Mammary epithelial cell (primary cell): ENCODE results near the gene CTIF.

Source experiments
- EZH2 ChIP-seq: IDR thresholded peaks from 2 replicates; pipeline ENCODE4 v1.6.1; 2012; ENCODE audit warnings: low read length, inconsistent platforms, borderline replicate concordance
- TF ChIP-seq, protein P1 (sequence below), 2 donors: IDR thresholded peaks in 1 of 2; conservative IDR thresholded peaks in 1 of 2; 2 replicates each; pipeline ENCODE4 v1.5.1; 2011 to 2012; ENCODE audit warnings: inconsistent platforms in 2 of 2, low read length in 2 of 2, mild to moderate bottlenecking in 2 of 2, control low read depth in 1 of 2, low read depth in 1 of 2; ENCODE audit not compliant: insufficient read depth in 1 of 2; ENCODE audit errors: extremely low read depth in 1 of 2

DNA sequence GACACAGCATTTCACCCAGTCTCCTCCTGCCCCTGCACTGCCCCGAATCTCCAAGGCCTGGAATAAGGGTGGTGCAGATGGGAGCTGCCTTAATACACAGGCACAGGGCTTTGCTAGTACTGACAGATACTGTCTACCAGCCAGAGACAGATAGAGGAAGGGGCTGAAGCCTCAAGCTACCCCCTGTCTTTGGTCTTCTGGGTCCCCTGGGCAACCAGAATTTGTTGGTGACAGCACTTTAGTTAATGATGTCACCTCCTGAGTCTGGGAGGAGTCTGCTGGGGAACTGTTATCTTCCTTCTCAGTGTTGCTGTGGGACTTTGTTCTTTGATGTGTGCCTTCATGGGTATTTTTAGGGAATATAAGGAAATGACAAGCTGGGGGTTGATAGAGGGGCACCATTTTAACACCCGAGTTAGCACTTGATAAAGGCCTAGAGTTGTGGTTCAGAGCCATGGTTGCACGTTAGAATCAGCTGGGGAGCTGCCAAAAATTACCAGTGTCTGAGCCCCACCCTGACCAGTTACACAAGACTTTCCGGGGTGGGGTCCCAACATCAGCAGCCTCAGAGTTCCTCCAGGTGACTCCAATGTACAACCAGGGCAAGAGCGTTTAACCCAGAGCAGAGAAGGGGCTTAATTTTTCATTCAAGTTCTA lies 275.1 kb downstream of the CTIF start:
- TF ChIP-seq, protein P1, sequence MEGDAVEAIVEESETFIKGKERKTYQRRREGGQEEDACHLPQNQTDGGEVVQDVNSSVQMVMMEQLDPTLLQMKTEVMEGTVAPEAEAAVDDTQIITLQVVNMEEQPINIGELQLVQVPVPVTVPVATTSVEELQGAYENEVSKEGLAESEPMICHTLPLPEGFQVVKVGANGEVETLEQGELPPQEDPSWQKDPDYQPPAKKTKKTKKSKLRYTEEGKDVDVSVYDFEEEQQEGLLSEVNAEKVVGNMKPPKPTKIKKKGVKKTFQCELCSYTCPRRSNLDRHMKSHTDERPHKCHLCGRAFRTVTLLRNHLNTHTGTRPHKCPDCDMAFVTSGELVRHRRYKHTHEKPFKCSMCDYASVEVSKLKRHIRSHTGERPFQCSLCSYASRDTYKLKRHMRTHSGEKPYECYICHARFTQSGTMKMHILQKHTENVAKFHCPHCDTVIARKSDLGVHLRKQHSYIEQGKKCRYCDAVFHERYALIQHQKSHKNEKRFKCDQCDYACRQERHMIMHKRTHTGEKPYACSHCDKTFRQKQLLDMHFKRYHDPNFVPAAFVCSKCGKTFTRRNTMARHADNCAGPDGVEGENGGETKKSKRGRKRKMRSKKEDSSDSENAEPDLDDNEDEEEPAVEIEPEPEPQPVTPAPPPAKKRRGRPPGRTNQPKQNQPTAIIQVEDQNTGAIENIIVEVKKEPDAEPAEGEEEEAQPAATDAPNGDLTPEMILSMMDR (conservative IDR thresholded peaks at IDR 0.05 in 1 of 2, IDR thresholded peaks at IDR 0.05 in 1 of 2; ENCODE audit: extremely low read depth in 1 of 2, insufficient read depth in 1 of 2, low read depth in 1 of 2, low read length in 2 of 2): no peak
- no peak for TF ChIP-seq EZH2
